CD14-positive monocyte (primary cell): Measurements from ENCODE around the gene CUEDC2. TPM values are rescaled to one million over a fixed set of nuclear protein-coding genes. Genes with fewer than 3 reads are reported as not detected.

ENCODE experiments used
- DNase-seq, 3 donors: peaks; one replicate each; pipeline ENCODE4 v3.0.0-alpha.2; 2011 to 2022
- H2AFZ ChIP-seq: 2 replicates; pipeline ENCODE4 v1.6.0; 2012; ENCODE audit warnings: mild to moderate bottlenecking, low read depth, low read length, inconsistent platforms; ENCODE audit not compliant: insufficient read depth, poor library complexity, severe bottlenecking
- H3K27ac ChIP-seq, 2 donors: 1 replicate in 1 of 2; 2 replicates in 1 of 2; pipeline ENCODE4 v1.5.1; 2012 to 2013; ENCODE audit warnings: low read length in 2 of 2, control low read depth in 1 of 2, inconsistent platforms in 1 of 2, low read depth in 1 of 2, mild to moderate bottlenecking in 1 of 2
- H3K27me3 ChIP-seq, 2 donors: one replicate each; pipeline versions ENCODE4 v1.6.0 to v1.6.1; 2011 to 2013; ENCODE audit warnings: low read length in 2 of 2; ENCODE audit not compliant: control insufficient read depth in 2 of 2, insufficient read depth in 2 of 2
- H3K36me3 ChIP-seq, 2 donors: replicated peaks in 1 of 2; 1 replicate in 1 of 2; 2 replicates in 1 of 2; pipeline versions ENCODE4 v1.5.1 to v1.6.1; 2012 to 2013; ENCODE audit warnings: low read length in 2 of 2, control low read depth in 1 of 2, inconsistent platforms in 1 of 2, mild to moderate bottlenecking in 1 of 2; ENCODE audit not compliant: insufficient read depth in 2 of 2, control insufficient read depth in 1 of 2
- H3K4me1 ChIP-seq, 2 donors: 1 replicate in 1 of 2; 2 replicates in 1 of 2; pipeline versions ENCODE4 v1.5.1 to v1.6.1; 2012 to 2013; ENCODE audit warnings: low read length in 2 of 2, control low read depth in 1 of 2, inconsistent platforms in 1 of 2, mild to moderate bottlenecking in 1 of 2, moderate library complexity in 1 of 2; ENCODE audit not compliant: insufficient read depth in 2 of 2, control insufficient read depth in 1 of 2
- H3K4me2 ChIP-seq: replicated peaks from 2 replicates; pipeline ENCODE3; 2012; ENCODE audit warnings: low read length, moderate library complexity, mild to moderate bottlenecking; ENCODE audit not compliant: poor library complexity, severe bottlenecking; ENCODE audit errors: extremely low read depth
- H3K4me3 ChIP-seq, 3 experiments: fragments of 200-600 bp in 1 of 3; sonication (generic) in 1 of 3; replicated peaks in 1 of 3; 1 replicate in 2 of 3; 2 replicates in 1 of 3; pipeline ENCODE4 v1.5.1; 2011 to 2013; ENCODE audit warnings: low read length in 3 of 3, mild to moderate bottlenecking in 3 of 3, control low read depth in 2 of 3, low read depth in 2 of 3, inconsistent platforms in 1 of 3, moderate library complexity in 1 of 3
- H3K79me2 ChIP-seq: 2 replicates; pipeline ENCODE4 v1.6.0; 2012; ENCODE audit warnings: mild to moderate bottlenecking, control low read depth, inconsistent platforms, low read length, moderate library complexity; ENCODE audit not compliant: insufficient read depth
- H3K9ac ChIP-seq: 2 replicates; pipeline ENCODE4 v1.6.0; 2017; ENCODE audit warnings: low read length, mild to moderate bottlenecking; ENCODE audit not compliant: insufficient read depth, poor library complexity, severe bottlenecking
- H3K9me3 ChIP-seq, 2 donors: replicated peaks in 1 of 2; 1 replicate in 1 of 2; 2 replicates in 1 of 2; pipeline versions ENCODE4 v1.5.1 to v1.6.1; 2012 to 2013; ENCODE audit warnings: low read length in 2 of 2, control low read depth in 1 of 2; ENCODE audit not compliant: control insufficient read depth in 1 of 2, insufficient read depth in 1 of 2
- H4K20me1 ChIP-seq: 2 replicates; pipeline ENCODE4 v1.6.0; 2012; ENCODE audit warnings: mild to moderate bottlenecking, low read length, control low read depth, moderate library complexity; ENCODE audit not compliant: insufficient read depth
- H3K27ac Mint-ChIP-seq, 7 donors: one replicate each; pipeline ENCODE4 v1.8.0; 2020; ENCODE audit warnings: mild to moderate bottlenecking in 7 of 7, mixed read lengths in 7 of 7, moderate library complexity in 6 of 7, inconsistent platforms in 2 of 7
- H3K27me3 Mint-ChIP-seq, 3 donors: one replicate each; pipeline ENCODE4 v1.8.0; 2021 to 2022; ENCODE audit warnings: low read depth in 3 of 3, mild to moderate bottlenecking in 3 of 3, mixed read lengths in 3 of 3, moderate library complexity in 3 of 3, inconsistent platforms in 1 of 3
- H3K36me3 Mint-ChIP-seq, 2 donors: one replicate each; pipeline ENCODE4 v1.8.0; 2020; ENCODE audit warnings: mixed read lengths in 2 of 2, inconsistent platforms in 1 of 2, mild to moderate bottlenecking in 1 of 2
- H3K4me1 Mint-ChIP-seq: one replicate; pipeline ENCODE4 v1.8.0; 2020; ENCODE audit warnings: mild to moderate bottlenecking, mixed read lengths
- H3K4me3 Mint-ChIP-seq, 2 donors: one replicate each; pipeline ENCODE4 v1.8.0; 2020; ENCODE audit warnings: mild to moderate bottlenecking in 2 of 2, mixed read lengths in 2 of 2, moderate library complexity in 1 of 2
- H3K9me3 Mint-ChIP-seq, 7 donors: one replicate each; pipeline ENCODE4 v1.8.0; 2020 to 2022; ENCODE audit warnings: mixed read lengths in 7 of 7, mild to moderate bottlenecking in 6 of 7, moderate library complexity in 6 of 7, inconsistent platforms in 2 of 7
- WGBS: methylation state at CpG from one replicate; pipeline ENCODE4 v1.1.5; 2013; ENCODE audit warnings: missing lambda C conversion rate; ENCODE audit not compliant: insufficient coverage; 5-methylcytosine and 5-hydroxymethylcytosine counted together
- intact Hi-C, 2 donors: fragments of 100-400 bp; cut with micrococcal nuclease; formaldehyde crosslinking; loops; one replicate each; pipeline versions ENCODE4 v1.15.0 to v1.15.1; 2023
- polyA plus RNA-seq, 3 donors: library from polyadenylated mRNA; depleted of rRNA in 1 of 3; unstranded in 2 of 3; stranded (reverse) in 1 of 3; fragments of 300-500 nt in 2 of 3; fragments of >200 nt in 1 of 3; fragmentation: Illumina TruSeq in 2 of 3; gene quantifications; 1 replicate in 2 of 3; 2 replicates in 1 of 3; pipeline ENCODE4 v1.2.3, GENCODE V29; 2012 to 2021
- TF ChIP-seq, protein P1 (sequence below): fragments of 200-600 bp; IDR thresholded peaks from one replicate; pipeline ENCODE4 v1.8.0; 2022; ENCODE audit warnings: antibody characterized with exemption, mild to moderate bottlenecking

CUEDC2 gene
- polyA plus RNA-seq, 3 donors: 58.5 to 70.2 (median 66.7) TPM

DNA sequence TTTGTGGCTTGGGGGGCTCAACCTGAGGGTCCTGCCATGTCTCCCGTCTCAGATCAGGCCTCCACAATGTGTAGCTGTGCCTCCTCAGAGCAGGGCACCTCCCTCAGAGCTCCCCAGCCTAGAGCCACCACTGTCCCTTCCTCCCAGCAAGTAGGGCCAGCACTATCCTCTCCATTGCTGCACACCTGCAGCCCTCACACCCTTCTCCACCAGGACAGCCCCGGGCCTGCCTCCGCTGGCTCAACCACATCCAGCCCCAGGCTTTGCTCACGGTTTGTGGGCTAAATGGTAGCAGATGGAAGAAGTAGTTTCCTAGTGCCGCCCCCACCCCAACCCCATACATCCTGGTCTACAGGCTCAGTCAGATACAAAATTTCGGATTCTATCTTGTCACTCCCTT lies 26.7 kb downstream of the CUEDC2 start:
- 94% methylated on average over 2 of the region's 6 CpGs for WGBS
- Histone ChIP-seq H3K27me3 (peaks cover 31% of the 10 kb centered on the region in 2 donors), H4K20me1 (peaks cover 42% of the 10 kb centered on the region), H3K27ac (no peak overlapping the region), H2AFZ (no peak overlapping the region), H3K9ac (no peak overlapping the region), H3K4me3 (no peak overlapping the region), H3K4me2 (no peak overlapping the region), H3K79me2 (no peaks in the 10 kb centered on the region), H3K9me3 (peaks cover 0 to 26% of the 10 kb centered on the region in 2 donors), H3K4me1 (peaks cover 4 to 19% of the 10 kb centered on the region in 2 donors), H3K36me3 (peaks cover 19 to 20% of the 10 kb centered on the region in 2 donors)
- intact Hi-C loops: no loop called here
- TF ChIP-seq, protein P1, sequence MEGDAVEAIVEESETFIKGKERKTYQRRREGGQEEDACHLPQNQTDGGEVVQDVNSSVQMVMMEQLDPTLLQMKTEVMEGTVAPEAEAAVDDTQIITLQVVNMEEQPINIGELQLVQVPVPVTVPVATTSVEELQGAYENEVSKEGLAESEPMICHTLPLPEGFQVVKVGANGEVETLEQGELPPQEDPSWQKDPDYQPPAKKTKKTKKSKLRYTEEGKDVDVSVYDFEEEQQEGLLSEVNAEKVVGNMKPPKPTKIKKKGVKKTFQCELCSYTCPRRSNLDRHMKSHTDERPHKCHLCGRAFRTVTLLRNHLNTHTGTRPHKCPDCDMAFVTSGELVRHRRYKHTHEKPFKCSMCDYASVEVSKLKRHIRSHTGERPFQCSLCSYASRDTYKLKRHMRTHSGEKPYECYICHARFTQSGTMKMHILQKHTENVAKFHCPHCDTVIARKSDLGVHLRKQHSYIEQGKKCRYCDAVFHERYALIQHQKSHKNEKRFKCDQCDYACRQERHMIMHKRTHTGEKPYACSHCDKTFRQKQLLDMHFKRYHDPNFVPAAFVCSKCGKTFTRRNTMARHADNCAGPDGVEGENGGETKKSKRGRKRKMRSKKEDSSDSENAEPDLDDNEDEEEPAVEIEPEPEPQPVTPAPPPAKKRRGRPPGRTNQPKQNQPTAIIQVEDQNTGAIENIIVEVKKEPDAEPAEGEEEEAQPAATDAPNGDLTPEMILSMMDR: no peak
- Mint-ChIP-seq H3K4me3 (no peak overlapping the region), H3K27ac (no peak overlapping the region), H3K9me3 (peaks cover 0 to 15% (median 4%) of the 10 kb centered on the region in 7 donors), H3K27me3 (peaks cover 36 to 48% (median 45%) of the 10 kb centered on the region in 3 donors), H3K36me3 (peaks cover 25 to 30% of the 10 kb centered on the region in 2 donors), H3K4me1 (peaks cover 15% of the 10 kb centered on the region)
- peak in 1 of 3 donors; percentile 11 for DNase-seq

DNA sequence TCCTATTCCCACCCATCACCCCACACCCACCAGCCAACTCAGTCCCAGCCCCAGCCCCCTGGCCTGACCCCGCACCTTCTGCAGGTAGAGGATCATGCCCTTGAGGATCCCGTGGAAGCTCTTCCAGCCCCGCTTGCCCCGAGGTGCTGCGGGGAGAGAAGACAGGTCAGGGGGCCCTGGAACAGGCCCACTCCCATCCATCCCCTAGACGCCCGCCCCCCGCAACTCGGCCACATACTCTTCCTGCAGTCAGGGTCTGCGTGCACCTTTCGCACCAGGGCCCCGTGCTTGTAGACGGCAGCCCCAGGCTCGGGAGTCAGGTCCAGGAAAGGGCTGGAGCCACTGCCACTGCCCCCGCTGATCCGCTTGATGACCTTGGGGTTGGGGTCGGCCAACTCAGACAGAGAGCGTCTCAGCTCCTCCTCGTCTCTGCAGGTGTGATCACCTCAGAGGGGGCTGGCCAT lies 27.2 kb downstream of the CUEDC2 start:
- no peak overlapping the region for H3K9ac ChIP-seq
- DNase-seq: no peak
- 96% methylated on average over 16 of the region's 19 CpGs for WGBS
- H3K27me3 ChIP-seq: peaks cover 26% of the 10 kb centered on the region in 2 donors
- H3K4me3 Mint-ChIP-seq: no peak overlapping the region
- H3K4me1 Mint-ChIP-seq: peaks cover 16% of the 10 kb centered on the region
- no peaks in the 10 kb centered on the region for H3K79me2 ChIP-seq
- peaks cover 0 to 14% of the 10 kb centered on the region in 2 donors for H3K4me1 ChIP-seq
- intact Hi-C loops: no loop called here
- H3K4me3 ChIP-seq: no peak overlapping the region
- TF ChIP-seq, protein P1: no peak
- peaks cover 32 to 44% (median 40%) of the 10 kb centered on the region in 3 donors for H3K27me3 Mint-ChIP-seq
- peaks cover 24 to 25% of the 10 kb centered on the region in 2 donors for H3K36me3 ChIP-seq
- no peak overlapping the region for H3K27ac Mint-ChIP-seq
- no peak overlapping the region for H3K27ac ChIP-seq
- H3K9me3 Mint-ChIP-seq: peaks cover 0 to 15% (median 4%) of the 10 kb centered on the region in 7 donors
- peaks cover 0 to 23% of the 10 kb centered on the region in 2 donors for H3K9me3 ChIP-seq
- no peak overlapping the region for H2AFZ ChIP-seq
- H3K4me2 ChIP-seq: no peak overlapping the region
- H3K36me3 Mint-ChIP-seq: peaks cover 30 to 35% of the 10 kb centered on the region in 2 donors
- peaks cover 47% of the 10 kb centered on the region for H4K20me1 ChIP-seq
